Activated naive CD4-positive, alpha-beta T cell treated with anti-CD3 and anti-CD28 coated beads for 36 hours (primary cell): ENCODE measurements around the gene HIPK2. TPM values are rescaled to one million over a fixed set of nuclear protein-coding genes. Genes with fewer than 3 reads are reported as not detected.

Experiments used
- CTCF ChIA-PET: fragments of 350-600 bp; sonication (Branson Sonifier 250); formaldehyde crosslinking; loops from one replicate; lab custom pipeline; 2021; ENCODE audit warnings: antibody characterized with exemption; lab: Charles Lee
- DNase-seq: peaks from one replicate; pipeline ENCODE4 v3.0.0-alpha.2; 2020
- H3K27ac Mint-ChIP-seq: one replicate; pipeline ENCODE4 v1.8.0; 2021; ENCODE audit warnings: mild to moderate bottlenecking, mixed read lengths
- H3K27me3 Mint-ChIP-seq: one replicate; pipeline ENCODE4 v1.8.0; 2021; ENCODE audit warnings: low read depth, mixed read lengths
- H3K36me3 Mint-ChIP-seq: one replicate; pipeline ENCODE4 v1.8.0; 2021; ENCODE audit warnings: low read depth, mixed read lengths
- H3K4me1 Mint-ChIP-seq: one replicate; pipeline ENCODE4 v1.8.0; 2021; ENCODE audit warnings: low read depth, mixed read lengths
- H3K4me3 Mint-ChIP-seq: one replicate; pipeline ENCODE4 v1.8.0; 2021; ENCODE audit warnings: mild to moderate bottlenecking, moderate library complexity, mixed read lengths
- H3K9me3 Mint-ChIP-seq: one replicate; pipeline ENCODE4 v1.8.0; 2021; ENCODE audit warnings: mixed read lengths
- intact Hi-C: fragments of 100-400 bp; cut with micrococcal nuclease; formaldehyde crosslinking; loops from one replicate; pipeline ENCODE4 v1.15.1; 2023
- total RNA-seq, 2 experiments: library from RNA; stranded (reverse); gene quantifications; one replicate each; pipeline ENCODE4 v1.2.3, GENCODE V29; 2021

Gene HIPK2
- total RNA-seq, 2 experiments from 2014 or later: 16.8 to 17.3 TPM

DNA sequence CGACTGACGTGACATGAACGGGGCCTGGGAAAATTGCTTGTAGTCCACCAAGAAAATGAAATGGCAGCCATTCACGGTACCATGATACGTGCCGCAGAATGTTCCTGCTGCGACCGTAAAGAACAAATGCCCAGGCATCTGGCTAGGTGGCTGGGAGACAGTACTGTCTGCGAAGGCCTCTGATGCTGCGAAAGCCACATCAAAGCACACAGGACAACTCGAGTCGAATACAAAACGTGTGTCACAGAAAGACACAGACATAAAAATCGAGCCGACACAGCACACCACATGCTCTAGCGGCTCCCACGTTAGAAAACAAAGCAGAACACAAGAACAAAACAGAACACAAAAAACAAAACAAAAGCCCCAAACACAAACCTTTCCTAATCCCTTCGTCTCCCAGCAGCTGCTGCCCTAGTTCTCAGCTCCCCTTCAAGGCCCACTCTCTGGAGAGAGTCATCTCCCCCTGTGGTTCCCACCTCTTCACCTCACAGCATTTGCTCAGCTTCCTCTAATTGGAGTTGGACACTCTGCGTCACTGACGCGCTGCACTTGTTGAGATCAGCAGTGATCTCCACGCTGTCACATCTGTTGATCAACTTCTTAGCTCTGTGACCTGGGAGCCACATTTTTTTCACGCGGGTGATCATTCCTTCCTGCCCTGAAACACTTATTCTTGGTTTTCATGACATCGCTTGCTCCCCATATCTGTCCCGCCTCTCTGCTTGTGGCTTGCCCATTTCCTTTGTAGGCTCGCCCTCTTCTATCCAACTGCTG, 142.1 kb downstream of the HIPK2 start:
- Mint-ChIP-seq H3K4me3 (peak overlapping the region; percentile 72), H3K27ac (peak overlapping the region; percentile 77), H3K27me3 (no peaks in the 10 kb centered on the region), H3K9me3 (no peaks in the 10 kb centered on the region), H3K36me3 (peaks cover 7% of the 10 kb centered on the region), H3K4me1 (peaks cover 61% of the 10 kb centered on the region)
- peak; percentile 85 for DNase-seq
- CTCF ChIA-PET: interaction anchor here (0.6 to 3.2 kb wide), 3 partner anchors 10 to 31 kb away, joined by 3 to 38 read pairs (median 3); no protein-coding TSS in a partner anchor
- intact Hi-C loops: loop anchor here (2.0 to 5.0 kb wide), 2 partner anchors 189 to 842 kb away; partner anchors contain the start of gene MKRN1

GRCh38 chr7:139634087-139634486, 143.7 kb downstream of the HIPK2 start:
- no peak overlapping the region for H3K27ac Mint-ChIP-seq
- CTCF ChIA-PET: no interaction called here

GRCh38 chr7:139631520-139632031, 146.2 kb downstream of the HIPK2 start:
- no peak overlapping the region for H3K4me3 Mint-ChIP-seq
- H3K27me3 Mint-ChIP-seq: no peaks in the 10 kb centered on the region
- H3K4me1 Mint-ChIP-seq: peaks cover 74% of the 10 kb centered on the region
- no peak for DNase-seq
- H3K27ac Mint-ChIP-seq: no peak overlapping the region
- intact Hi-C loops: no loop called here
- CTCF ChIA-PET: interaction anchor here (1.0 to 6.6 kb wide), 4 partner anchors 11 to 29 kb away, joined by 3 to 53 read pairs (median 13); no protein-coding TSS in a partner anchor
- H3K9me3 Mint-ChIP-seq: no peaks in the 10 kb centered on the region
- peaks cover 19% of the 10 kb centered on the region for H3K36me3 Mint-ChIP-seq

More at GRCh38 chr7:139634087-139634486, 143.7 kb downstream of the HIPK2 start:
- Mint-ChIP-seq H3K9me3 (no peaks in the 10 kb centered on the region), H3K27me3 (no peaks in the 10 kb centered on the region), H3K4me3 (no peak overlapping the region), H3K4me1 (peaks cover 64% of the 10 kb centered on the region), H3K36me3 (peaks cover 13% of the 10 kb centered on the region)
- intact Hi-C loops: no loop called here
- DNase-seq: no peak

GRCh38 chr7:139630643-139631519, 146.9 kb downstream of the HIPK2 start:
- Mint-ChIP-seq H3K27me3 (no peaks in the 10 kb centered on the region), H3K27ac (no peak overlapping the region), H3K4me3 (no peak overlapping the region), H3K9me3 (no peaks in the 10 kb centered on the region), H3K4me1 (peaks cover 71% of the 10 kb centered on the region), H3K36me3 (peaks cover 21% of the 10 kb centered on the region)
- CTCF ChIA-PET: interaction anchor here (1.0 to 6.6 kb wide), 6 partner anchors 10 to 29 kb away, joined by 3 to 53 read pairs (median 13); no protein-coding TSS in a partner anchor
- DNase-seq: no peak
- intact Hi-C loops: no loop called here

- Mint-ChIP-seq H3K4me3 (no peak overlapping the region), H3K9me3 (no peaks in the 10 kb centered on the region), H3K27me3 (no peaks in the 10 kb centered on the region), H3K27ac (no peak overlapping the region), H3K4me1 (peaks cover 74% of the 10 kb centered on the region), H3K36me3 (peaks cover 25% of the 10 kb centered on the region)
- CTCF ChIA-PET: interaction anchor here (0.7 to 6.6 kb wide), 4 partner anchors 9 to 814 kb away, joined by 3 to 53 read pairs (median 9); no protein-coding TSS in a partner anchor
- DNase-seq: no peak
- intact Hi-C loops: no loop called here
These were observed 148.3 kb downstream of the HIPK2 start for GRCh38 chr7:139629392-139630082.

- intact Hi-C loops: no loop called here
- Mint-ChIP-seq H3K27ac (no peak overlapping the region), H3K36me3 (peaks cover 28% of the 10 kb centered on the region), H3K4me3 (no peak overlapping the region), H3K9me3 (no peaks in the 10 kb centered on the region), H3K4me1 (peaks cover 78% of the 10 kb centered on the region), H3K27me3 (no peaks in the 10 kb centered on the region)
- DNase-seq: no peak
- CTCF ChIA-PET: interaction anchor here (0.9 to 6.6 kb wide), 3 partner anchors 9 to 19 kb away, joined by 3 to 53 read pairs (median 15); no protein-coding TSS in a partner anchor
These were observed 150.0 kb downstream of the HIPK2 start for GRCh38 chr7:139627831-139628230.

- H3K9me3 Mint-ChIP-seq: no peaks in the 10 kb centered on the region
- no peaks in the 10 kb centered on the region for H3K27me3 Mint-ChIP-seq
- peaks cover 74% of the 10 kb centered on the region for H3K4me1 Mint-ChIP-seq
- DNase-seq: peak; percentile 56
- intact Hi-C loops: no loop called here
- CTCF ChIA-PET: interaction anchor here (0.6 to 6.6 kb wide), 5 partner anchors 10 to 25 kb away, joined by 3 to 53 read pairs (median 5); no protein-coding TSS in a partner anchor
- no peak overlapping the region for H3K4me3 Mint-ChIP-seq
- peak overlapping the region; percentile 68 for H3K27ac Mint-ChIP-seq
- peaks cover 28% of the 10 kb centered on the region for H3K36me3 Mint-ChIP-seq
These were observed 151.0 kb downstream of the HIPK2 start for GRCh38 chr7:139626817-139627216.

- H3K4me3 Mint-ChIP-seq: no peak overlapping the region
- no peak overlapping the region for H3K27ac Mint-ChIP-seq
- no peaks in the 10 kb centered on the region for H3K27me3 Mint-ChIP-seq
- CTCF ChIA-PET: interaction anchor here (1.9 kb wide), 1 partner anchor 22 kb away, joined by 7 read pairs; no protein-coding TSS in a partner anchor
- no peaks in the 10 kb centered on the region for H3K9me3 Mint-ChIP-seq
- no peak for DNase-seq
- H3K4me1 Mint-ChIP-seq: peaks cover 44% of the 10 kb centered on the region
- intact Hi-C loops: no loop called here
- H3K36me3 Mint-ChIP-seq: peaks cover 17% of the 10 kb centered on the region
These were observed 154.3 kb downstream of the HIPK2 start for GRCh38 chr7:139623518-139623917.

DNA sequence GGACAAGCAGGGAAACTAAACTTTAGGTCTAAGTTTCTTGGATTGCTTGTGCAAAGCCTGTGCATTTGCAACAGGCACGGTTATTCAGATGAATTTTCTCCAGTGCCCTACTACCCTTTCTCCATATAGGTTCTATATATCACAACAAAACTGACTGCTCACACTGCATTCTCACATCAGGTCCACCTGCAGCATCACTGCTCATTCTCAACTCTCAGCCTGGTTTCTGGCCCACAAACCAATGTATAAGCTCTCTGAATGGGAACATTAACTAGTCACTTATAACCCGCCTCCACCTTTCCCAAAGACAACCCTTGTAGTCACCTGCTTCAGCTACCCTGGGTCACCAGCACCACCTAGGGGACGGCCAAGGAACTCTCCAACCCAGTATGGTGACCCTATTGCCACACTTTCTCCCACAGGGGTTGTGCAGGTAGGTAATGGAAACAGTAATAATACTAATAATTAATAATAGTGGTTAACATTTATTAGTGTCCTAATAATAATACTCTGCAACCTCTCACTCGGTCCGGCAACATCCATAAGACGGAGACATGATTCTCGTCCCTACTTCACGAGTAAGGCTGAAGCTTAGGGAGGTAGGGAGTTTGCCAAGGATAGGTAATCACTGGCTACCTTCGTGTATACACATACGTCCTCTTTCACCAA, 157.0 kb downstream of the HIPK2 start:
- intact Hi-C loops: loop anchor here (1.0 to 2.0 kb wide), 3 partner anchors 121 to 378 kb away; no protein-coding TSS in a partner anchor
- CTCF ChIA-PET: interaction anchor here (0.6 to 2.4 kb wide), 14 partner anchors 9 to 407 kb away, joined by 3 to 14 read pairs (median 4); no protein-coding TSS in a partner anchor
- peaks cover 11% of the 10 kb centered on the region for H3K36me3 Mint-ChIP-seq
- no peak overlapping the region for H3K4me3 Mint-ChIP-seq
- H3K27me3 Mint-ChIP-seq: no peaks in the 10 kb centered on the region
- no peak overlapping the region for H3K27ac Mint-ChIP-seq
- H3K4me1 Mint-ChIP-seq: peaks cover 21% of the 10 kb centered on the region
- peak; percentile 77 for DNase-seq
- no peaks in the 10 kb centered on the region for H3K9me3 Mint-ChIP-seq

DNA sequence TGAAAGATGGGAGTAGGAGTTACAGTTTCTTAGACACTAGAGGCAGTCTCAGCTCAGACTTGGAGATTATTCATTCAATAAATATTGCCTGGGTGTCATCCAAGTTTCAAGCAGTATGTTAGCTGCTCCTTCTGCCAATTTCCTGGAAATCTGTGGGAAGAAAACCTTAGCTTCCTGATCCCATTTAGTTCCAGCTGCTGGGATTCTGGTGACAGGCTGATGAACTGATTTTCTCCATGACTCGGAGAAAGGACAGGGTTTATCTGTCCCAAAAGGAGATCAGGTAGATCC, 158.5 kb downstream of the HIPK2 start:
- H3K4me3 Mint-ChIP-seq: no peak overlapping the region
- no peak overlapping the region for H3K27ac Mint-ChIP-seq
- peaks cover 7% of the 10 kb centered on the region for H3K36me3 Mint-ChIP-seq
- H3K9me3 Mint-ChIP-seq: no peaks in the 10 kb centered on the region
- intact Hi-C loops: loop anchor here (1.0 to 5.0 kb wide), 3 partner anchors 208 to 383 kb away; no protein-coding TSS in a partner anchor
- H3K27me3 Mint-ChIP-seq: no peaks in the 10 kb centered on the region
- CTCF ChIA-PET: interaction anchor here (0.6 to 2.4 kb wide), 28 partner anchors 10 to 874 kb away, joined by 3 to 15 read pairs (median 4); partner anchors contain the start of gene HIPK2
- DNase-seq: no peak
- peaks cover 6% of the 10 kb centered on the region for H3K4me1 Mint-ChIP-seq
